GM10266 (cell line): ENCODE measurements around the gene RASA2.
"Not testable (repeated sequence)": the region's sequence is repeated elsewhere in the genome, so short reads cannot be mapped to it uniquely, and the experiment has no call there.

Experiments
- DNase-seq: peaks from one replicate; pipeline ENCODE4 v3.0.0; 2012; ENCODE audit errors: extremely low spot score
- TF ChIP-seq, protein P1 (sequence below): IDR thresholded peaks from 2 replicates; pipeline ENCODE4 v1.5.1; 2012; ENCODE audit warnings: mild to moderate bottlenecking, low read depth; ENCODE audit not compliant: control insufficient read depth, insufficient read depth; ENCODE audit errors: missing control alignments

Gene RASA2

DNA sequence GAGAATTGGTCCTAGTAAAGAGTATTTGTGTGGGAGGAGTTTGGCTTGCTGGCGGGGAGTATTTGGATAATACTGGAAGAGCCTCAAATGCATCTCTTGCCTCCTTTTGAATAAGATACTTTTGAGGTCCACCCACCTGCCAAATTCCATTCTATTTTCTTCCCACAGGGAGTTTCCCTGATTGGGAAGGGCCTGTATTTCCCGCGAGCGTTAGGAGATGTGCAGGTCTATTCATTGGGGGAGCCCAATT is 406 bp upstream of the RASA2 start:
- TF ChIP-seq, protein P1, sequence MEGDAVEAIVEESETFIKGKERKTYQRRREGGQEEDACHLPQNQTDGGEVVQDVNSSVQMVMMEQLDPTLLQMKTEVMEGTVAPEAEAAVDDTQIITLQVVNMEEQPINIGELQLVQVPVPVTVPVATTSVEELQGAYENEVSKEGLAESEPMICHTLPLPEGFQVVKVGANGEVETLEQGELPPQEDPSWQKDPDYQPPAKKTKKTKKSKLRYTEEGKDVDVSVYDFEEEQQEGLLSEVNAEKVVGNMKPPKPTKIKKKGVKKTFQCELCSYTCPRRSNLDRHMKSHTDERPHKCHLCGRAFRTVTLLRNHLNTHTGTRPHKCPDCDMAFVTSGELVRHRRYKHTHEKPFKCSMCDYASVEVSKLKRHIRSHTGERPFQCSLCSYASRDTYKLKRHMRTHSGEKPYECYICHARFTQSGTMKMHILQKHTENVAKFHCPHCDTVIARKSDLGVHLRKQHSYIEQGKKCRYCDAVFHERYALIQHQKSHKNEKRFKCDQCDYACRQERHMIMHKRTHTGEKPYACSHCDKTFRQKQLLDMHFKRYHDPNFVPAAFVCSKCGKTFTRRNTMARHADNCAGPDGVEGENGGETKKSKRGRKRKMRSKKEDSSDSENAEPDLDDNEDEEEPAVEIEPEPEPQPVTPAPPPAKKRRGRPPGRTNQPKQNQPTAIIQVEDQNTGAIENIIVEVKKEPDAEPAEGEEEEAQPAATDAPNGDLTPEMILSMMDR = no peak
- DNase-seq = peak; percentile 17

DNA sequence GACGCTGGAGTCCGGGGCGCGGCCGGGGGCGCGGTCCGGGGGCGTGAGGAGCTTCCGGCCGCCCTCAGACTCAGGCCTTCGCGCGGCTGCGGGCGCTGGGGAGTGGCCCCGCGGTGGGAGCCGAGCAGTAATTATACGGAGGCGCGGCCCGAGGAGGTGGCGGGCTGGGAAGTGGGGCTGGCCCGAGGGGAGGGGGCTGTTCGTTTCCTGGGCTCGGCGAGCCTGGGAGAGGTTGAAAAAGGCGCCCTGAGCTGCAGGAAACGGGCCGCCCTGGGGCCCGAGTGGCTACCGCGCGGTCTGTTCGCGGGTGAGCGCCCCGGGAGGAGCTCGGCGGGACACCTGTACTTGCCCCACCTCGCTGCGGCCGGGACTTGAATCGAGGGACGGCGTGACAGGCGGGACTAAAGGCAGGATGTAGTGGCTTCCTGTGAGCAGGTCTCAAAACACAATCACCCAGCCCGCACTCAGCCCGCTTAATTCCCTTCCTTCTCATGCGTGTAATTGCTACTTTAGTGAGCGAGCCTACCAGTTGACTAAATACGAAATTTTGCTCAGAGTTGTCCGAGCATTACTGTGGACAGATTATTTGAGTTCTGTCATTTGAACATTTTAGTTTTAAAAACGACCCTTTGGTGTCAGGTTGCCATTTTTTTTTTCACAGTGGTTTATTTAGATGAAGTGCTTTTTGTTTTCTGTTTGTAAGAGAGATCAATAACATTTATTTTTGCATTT is 860 bp downstream of the RASA2 start:
- peak; percentile 85 for DNase-seq
- TF ChIP-seq, protein P1 = no peak

DNA sequence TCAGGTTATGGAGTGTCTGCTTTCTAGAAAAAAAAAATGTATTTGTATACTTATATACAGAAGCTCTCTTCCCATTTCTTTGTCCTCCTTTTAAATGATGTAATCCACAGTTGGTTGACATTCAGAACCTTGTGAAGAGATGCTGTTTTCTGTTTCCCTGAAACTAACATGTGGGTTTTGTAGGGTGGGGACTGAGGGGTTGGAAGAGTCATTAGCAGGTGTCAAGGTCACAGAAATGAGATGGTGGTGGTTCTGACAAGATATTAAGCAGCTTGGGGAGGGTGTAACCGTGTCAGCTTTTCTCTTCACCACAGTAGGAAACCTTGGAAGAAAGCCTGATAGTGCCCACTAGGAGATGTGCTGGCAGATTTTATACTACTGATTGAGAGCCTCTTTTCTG is 2.4 kb downstream of the RASA2 start:
- TF ChIP-seq, protein P1 = no peak
- DNase-seq = no peak

DNA sequence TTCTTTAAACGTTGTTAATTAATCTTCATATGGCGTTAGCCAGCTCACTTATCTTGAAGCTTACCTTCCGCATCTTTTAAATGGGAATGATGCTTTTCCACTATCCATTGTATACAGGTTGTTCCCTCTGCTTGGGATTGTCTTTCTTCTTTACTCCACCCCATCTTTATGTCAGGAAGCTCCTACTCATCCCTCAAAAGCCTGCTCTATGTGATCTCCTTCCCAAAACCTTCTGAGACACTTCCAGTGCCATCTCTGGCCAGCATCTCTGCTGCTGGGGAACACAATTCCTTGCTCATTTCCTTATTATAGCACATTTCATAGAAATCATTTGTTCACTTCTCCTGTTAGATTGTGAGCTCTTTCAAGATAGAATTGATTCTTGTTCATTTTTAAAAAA is 4.3 kb downstream of the RASA2 start:
- TF ChIP-seq, protein P1 = no peak
- no peak for DNase-seq

DNA sequence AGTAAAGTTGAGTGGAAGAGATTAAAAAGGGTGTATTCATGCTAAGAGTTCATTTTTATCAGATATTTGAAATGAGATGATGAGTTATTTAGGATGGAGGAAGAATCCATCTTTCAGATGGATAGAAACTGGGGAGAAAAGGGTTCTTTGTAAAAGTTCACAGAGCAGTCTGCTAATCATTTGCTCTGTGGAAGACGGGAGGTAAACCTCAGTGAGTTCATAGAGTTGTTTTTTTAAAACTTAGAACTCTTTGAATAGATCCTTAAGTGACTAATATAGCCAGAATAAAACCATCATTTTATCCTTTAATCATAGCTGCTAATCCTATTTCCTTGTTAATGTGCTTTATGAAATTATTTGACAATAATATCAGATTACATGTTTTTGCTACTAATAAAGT is 5.1 kb downstream of the RASA2 start:
- DNase-seq = no peak
- TF ChIP-seq, protein P1 = no peak

DNA sequence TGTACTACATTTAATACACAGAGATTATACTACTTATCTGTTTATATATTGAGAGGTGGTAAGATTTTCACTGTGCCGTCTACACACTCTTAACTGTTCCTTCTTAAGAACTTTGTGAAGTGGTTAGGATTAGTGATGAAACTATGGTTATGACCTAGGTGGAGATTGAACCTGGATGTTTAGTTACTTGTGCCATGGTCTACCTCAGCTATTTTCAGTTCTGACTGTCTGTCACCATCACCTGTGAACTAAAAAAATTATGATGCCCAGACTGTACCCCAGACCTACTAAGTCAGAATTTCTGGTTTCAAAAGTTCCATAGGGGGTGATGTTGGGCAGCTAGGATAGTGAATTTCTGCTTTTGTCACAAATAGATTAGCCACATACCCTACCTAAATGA is 6.4 kb downstream of the RASA2 start:
- DNase-seq = no peak
- TF ChIP-seq, protein P1 = no peak

DNA sequence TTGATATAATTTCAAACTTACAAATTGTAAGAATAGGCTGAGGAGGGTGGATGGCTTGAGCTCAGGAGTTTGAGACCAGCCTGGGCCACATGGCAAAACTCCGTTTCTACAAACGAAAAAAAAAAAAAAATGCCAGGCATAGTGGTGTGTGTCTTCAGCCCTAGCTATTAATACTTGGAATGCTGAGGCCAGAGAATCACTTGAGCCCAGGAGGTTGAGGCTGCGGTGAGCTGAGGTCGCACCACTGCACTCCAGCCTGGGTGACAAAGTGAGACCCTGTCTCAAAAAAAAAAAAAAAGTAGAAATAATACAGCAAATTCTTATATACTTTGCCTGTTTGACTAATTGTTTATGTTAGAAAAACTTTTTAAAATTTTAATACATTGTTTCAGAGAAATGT is 10.8 kb downstream of the RASA2 start:
- DNase-seq = not testable (repeated sequence)
